IMR-90 (cell line): ENCODE results near the gene TSEN54. TPM values are rescaled to one million over a fixed set of nuclear protein-coding genes. Genes with fewer than 3 reads are reported as not detected.

Source experiments
- ATAC-seq: fragments of 200-7000 bp; cut with Tn5 transposase; 2 replicates; pipeline ENCODE4 v1.9.1; 2020; ENCODE audit warnings: low read depth, mild to moderate bottlenecking, moderate library complexity
- BruUV-seq: library from RNA; stranded (reverse); fragments of 400-500 nt; replicated peaks from 2 replicates; lab custom pipeline; 2021; lab: Mats Ljungman, UMichigan
- CTCF ChIA-PET: fragments of 300-600 bp; formaldehyde crosslinking; extraction: SDS; loops from one replicate; lab custom pipeline; 2021; ENCODE audit warnings: antibody characterized with exemption; lab: Yijun Ruan, JAX
- POLR2A ChIA-PET: fragments of 300-600 bp; sonication (Branson Sonifier 250); formaldehyde crosslinking; loops from one replicate; lab custom pipeline; 2022; ENCODE audit warnings: antibody characterized with exemption; ENCODE audit not compliant: unreplicated experiment; lab: Charles Lee
- DNase-seq: peaks from one replicate; pipeline ENCODE4 v3.0.0; 2013
- H2AFZ ChIP-seq: replicated peaks from 2 replicates; pipeline ENCODE3; 2013; ENCODE audit warnings: low read length, mild to moderate bottlenecking; ENCODE audit not compliant: poor library complexity
- H2AK5ac ChIP-seq: 2 replicates; pipeline ENCODE4 v1.6.1; 2013; ENCODE audit warnings: low read depth, low read length, inconsistent platforms
- H2AK9ac ChIP-seq: replicated peaks from 2 replicates; pipeline ENCODE3; 2013; ENCODE audit warnings: mild to moderate bottlenecking, low read depth, low read length, moderate library complexity; ENCODE audit not compliant: poor library complexity
- H2BK120ac ChIP-seq: 2 replicates; pipeline ENCODE4 v1.6.1; 2013; ENCODE audit warnings: low read depth, low read length, inconsistent platforms
- H2BK15ac ChIP-seq: 3 replicates; pipeline ENCODE4 v1.6.1; 2013; ENCODE audit warnings: low read depth, low read length, inconsistent platforms
- H2BK20ac ChIP-seq: 2 replicates; pipeline ENCODE4 v1.6.1; 2013; ENCODE audit warnings: low read depth, mild to moderate bottlenecking, inconsistent platforms, low read length, moderate library complexity
- H2BK5ac ChIP-seq: 2 replicates; pipeline ENCODE4 v1.6.1; 2013; ENCODE audit warnings: mild to moderate bottlenecking, low read depth, low read length, inconsistent platforms; ENCODE audit not compliant: poor library complexity, severe bottlenecking
- H3K14ac ChIP-seq: replicated peaks from 2 replicates; pipeline ENCODE4 v1.6.1; 2013; ENCODE audit warnings: low read depth, low read length, inconsistent platforms
- H3K18ac ChIP-seq: 2 replicates; pipeline ENCODE4 v1.6.1; 2013; ENCODE audit warnings: low read depth, low read length, control low read depth
- H3K23ac ChIP-seq: 2 replicates; pipeline ENCODE4 v1.6.1; 2013; ENCODE audit warnings: low read depth, low read length, inconsistent platforms
- H3K27ac ChIP-seq: 2 replicates; pipeline ENCODE4 v1.5.1; 2013; ENCODE audit warnings: mild to moderate bottlenecking, control low read depth, low read length; ENCODE audit not compliant: insufficient read depth
- H3K27me3 ChIP-seq: 2 replicates; pipeline ENCODE4 v1.6.1; 2013; ENCODE audit warnings: low read length; ENCODE audit not compliant: control insufficient read depth, insufficient read depth
- H3K36me3 ChIP-seq: 2 replicates; pipeline ENCODE4 v1.6.1; 2013; ENCODE audit warnings: low read length, mixed read lengths; ENCODE audit not compliant: control insufficient read depth, insufficient read depth
- H3K4ac ChIP-seq: 2 replicates; pipeline ENCODE4 v1.6.1; 2013; ENCODE audit warnings: low read depth, low read length, inconsistent platforms
- H3K4me1 ChIP-seq: 2 replicates; pipeline ENCODE4 v1.6.1; 2013; ENCODE audit warnings: low read length, mixed read lengths; ENCODE audit not compliant: control insufficient read depth, insufficient read depth
- H3K4me2 ChIP-seq: 2 replicates; pipeline ENCODE4 v1.6.1; 2013; ENCODE audit warnings: low read depth, mild to moderate bottlenecking, control low read depth, low read length, moderate library complexity
- H3K4me3 ChIP-seq: 2 replicates; pipeline ENCODE4 v1.5.1; 2013; ENCODE audit warnings: low read depth, mild to moderate bottlenecking, control low read depth, low read length, moderate library complexity; ENCODE audit not compliant: insufficient read depth
- H3K56ac ChIP-seq: 2 replicates; pipeline ENCODE4 v1.6.1; 2013; ENCODE audit warnings: low read length, inconsistent platforms; ENCODE audit not compliant: insufficient read depth; ENCODE audit errors: extremely low read depth
- H3K79me1 ChIP-seq, 2 experiments: 2 replicates each; pipeline ENCODE4 v1.6.1; 2013; ENCODE audit warnings: low read length in 2 of 2, inconsistent platforms in 1 of 2, low read depth in 1 of 2
- H3K9ac ChIP-seq: 2 replicates; pipeline ENCODE4 v1.6.1; 2013; ENCODE audit warnings: low read depth, low read length, control low read depth
- H3K9me1 ChIP-seq: 2 replicates; pipeline ENCODE4 v1.6.1; 2013; ENCODE audit warnings: low read length, inconsistent platforms; ENCODE audit not compliant: insufficient read depth
- H3K9me3 ChIP-seq: 2 replicates; pipeline ENCODE4 v1.6.1; 2013; ENCODE audit warnings: low read length; ENCODE audit not compliant: control insufficient read depth, insufficient read depth
- H4K20me1 ChIP-seq: 2 replicates; pipeline ENCODE4 v1.6.1; 2013; ENCODE audit warnings: low read length, inconsistent platforms; ENCODE audit not compliant: insufficient read depth
- H4K5ac ChIP-seq: 2 replicates; pipeline ENCODE4 v1.6.1; 2013; ENCODE audit warnings: mild to moderate bottlenecking, low read depth, low read length, control low read depth
- H4K8ac ChIP-seq, 2 experiments: 2 replicates each; pipeline ENCODE4 v1.6.1; 2013; ENCODE audit warnings: low read depth in 2 of 2, low read length in 2 of 2, control low read depth in 1 of 2, inconsistent platforms in 1 of 2
- H4K91ac ChIP-seq: 2 replicates; pipeline ENCODE4 v1.6.1; 2013; ENCODE audit warnings: low read depth, low read length, inconsistent platforms; ENCODE audit not compliant: insufficient read depth
- BHLHE40 ChIP-seq: fragments of 150-350 bp; IDR thresholded peaks from 2 replicates; pipeline ENCODE4 v1.6.1; 2016; ENCODE audit warnings: mild to moderate bottlenecking, low read depth, low read length
- CEBPB ChIP-seq: IDR thresholded peaks from 2 replicates; pipeline ENCODE4 v1.6.1; 2012; ENCODE audit warnings: low read depth, low read length, improper control_type of control experiment
- FOS ChIP-seq: fragments of 150-350 bp; IDR thresholded peaks from 2 replicates; pipeline ENCODE4 v1.6.1; 2016; ENCODE audit warnings: low read depth, low read length
- MAFK ChIP-seq: IDR thresholded peaks from 2 replicates; pipeline ENCODE4 v1.6.1; 2012; ENCODE audit warnings: low read depth, low read length, improper control_type of control experiment
- MAZ ChIP-seq: IDR thresholded peaks from 2 replicates; pipeline ENCODE4 v1.6.1; 2012; ENCODE audit warnings: low read depth, mild to moderate bottlenecking, low read length, improper control_type of control experiment, moderate library complexity, borderline replicate concordance
- MXI1 ChIP-seq: IDR thresholded peaks from 2 replicates; pipeline ENCODE4 v1.6.1; 2012; ENCODE audit warnings: low read depth, mild to moderate bottlenecking, low read length, moderate library complexity, borderline replicate concordance
- NFE2L2 ChIP-seq: fragments of 150-350 bp; IDR thresholded peaks from 2 replicates; pipeline ENCODE4 v1.6.1; 2016; ENCODE audit warnings: low read depth, mild to moderate bottlenecking, low read length
- POLR2A ChIP-seq: IDR thresholded peaks from 2 replicates; pipeline ENCODE4 v1.6.1; 2012; ENCODE audit warnings: mild to moderate bottlenecking, low read depth, low read length
- RCOR1 ChIP-seq: IDR thresholded peaks from 2 replicates; pipeline ENCODE4 v1.6.1; 2012; ENCODE audit warnings: mild to moderate bottlenecking, low read length, improper control_type of control experiment; ENCODE audit not compliant: insufficient replicate concordance
- RFX5 ChIP-seq: IDR thresholded peaks from 2 replicates; pipeline ENCODE4 v1.8.0; 2012; ENCODE audit warnings: low read depth, mild to moderate bottlenecking, low read length, moderate library complexity
- SMC3 ChIP-seq: fragments of 150-350 bp; IDR thresholded peaks from 2 replicates; pipeline ENCODE4 v1.6.1; 2016; ENCODE audit warnings: low read depth, mild to moderate bottlenecking, antibody characterized with exemption, low read length, moderate library complexity
- WGBS, 2 experiments: methylation state at CpG; one replicate each; pipeline versions ENCODE4 v1.1.5 to v1.1.7; 2013; ENCODE audit warnings: missing lambda C conversion rate in 2 of 2; ENCODE audit not compliant: insufficient read length in 1 of 2; ENCODE audit errors: extremely low coverage in 2 of 2; 5-methylcytosine and 5-hydroxymethylcytosine counted together
- dilution Hi-C: fragments of 300-500 bp; cut with HindIII; formaldehyde crosslinking; loops from one replicate; pipeline ENCODE4 v1.14.3; 2018; ENCODE audit warnings: low sequenced_read_pairs; ENCODE audit not compliant: unreplicated experiment
- in situ Hi-C: fragments of 300-500 bp; cut with MboI; formaldehyde crosslinking; loops from 3 replicates; pipeline ENCODE4 v1.14.3; 2019; ENCODE audit warnings: low sequenced_read_pairs, inconsistent platforms, mixed read lengths
- intact Hi-C: fragments of 100-400 bp; cut with micrococcal nuclease; formaldehyde crosslinking; loops from 2 replicates; pipeline ENCODE4 v1.10.0; 2022
- polyA plus RNA-seq, 3 experiments: library from polyadenylated mRNA; depleted of rRNA; stranded (reverse); fragments of >200 nt; gene quantifications; 2 replicates each; pipeline ENCODE4 v1.2.3, GENCODE V29; 2012; ENCODE audit warnings: low replicate concordance in 1 of 3
- total RNA-seq: library from RNA; depleted of rRNA; stranded (reverse); fragments of >200 nt; gene quantifications from 2 replicates; pipeline ENCODE4 v1.2.3, GENCODE V29; 2012
- TF ChIP-seq, protein P1 (sequence below): fragments of 150-350 bp; IDR thresholded peaks from 2 replicates; pipeline ENCODE4 v1.6.1; 2016; ENCODE audit warnings: low read depth, mild to moderate bottlenecking, low read length, moderate library complexity, borderline replicate concordance

TSEN54 gene
- total and polyA plus RNA-seq, 2 of the 4 experiments (the other 2 are of a cell fraction), result 7.2 to 14.9 TPM

DNA sequence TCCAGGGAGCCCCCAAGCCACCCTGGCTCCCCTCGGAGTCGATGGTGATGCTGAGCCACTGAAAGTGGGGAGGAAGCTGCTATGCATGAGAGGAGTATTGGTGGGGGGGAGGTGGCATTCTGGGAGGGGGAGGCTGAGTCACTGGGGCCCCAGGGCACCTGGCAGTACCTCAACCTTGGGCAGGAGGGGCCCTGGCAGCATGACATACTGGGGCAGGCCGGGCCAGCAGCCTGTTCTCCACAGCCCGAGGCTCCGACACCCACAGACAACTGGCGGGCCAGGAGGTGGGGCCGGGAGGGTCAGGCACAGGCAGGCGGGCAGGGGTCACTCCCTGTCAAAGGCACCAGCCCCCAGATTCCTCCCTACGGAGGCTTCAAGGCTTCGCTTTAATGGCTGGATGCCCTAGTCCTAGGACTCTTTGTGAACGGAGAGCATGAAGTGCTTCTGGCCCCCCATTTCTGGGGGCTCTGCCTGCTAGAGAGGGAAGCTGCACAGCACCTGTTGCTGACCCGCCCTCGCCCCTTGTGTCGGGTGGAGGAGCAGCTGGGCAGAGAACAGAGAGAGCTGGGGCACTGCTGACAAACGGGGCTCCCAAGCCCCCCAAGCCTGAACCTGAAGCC is 1.9 kb upstream of the TSEN54 start:
- H2AK5ac ChIP-seq, result peak overlapping the region; percentile 70
- no peak for ATAC-seq
- H3K27ac ChIP-seq, result peak overlapping the region; percentile 51; the same call in 1 of the 2 replicates
- H3K14ac ChIP-seq, result peak overlapping the region; percentile 67
- H3K9me1 ChIP-seq, result peaks cover 13% of the 10 kb centered on the region; the same call in 1 of the 2 replicates
- no peak overlapping the region for H2BK20ac ChIP-seq
- no peak overlapping the region for H2BK120ac ChIP-seq
- TF ChIP-seq SMC3, result no peak
- TF ChIP-seq MXI1, result no peak
- no peak for TF ChIP-seq MAFK
- no peak for TF ChIP-seq NFE2L2
- TF ChIP-seq, protein P1, sequence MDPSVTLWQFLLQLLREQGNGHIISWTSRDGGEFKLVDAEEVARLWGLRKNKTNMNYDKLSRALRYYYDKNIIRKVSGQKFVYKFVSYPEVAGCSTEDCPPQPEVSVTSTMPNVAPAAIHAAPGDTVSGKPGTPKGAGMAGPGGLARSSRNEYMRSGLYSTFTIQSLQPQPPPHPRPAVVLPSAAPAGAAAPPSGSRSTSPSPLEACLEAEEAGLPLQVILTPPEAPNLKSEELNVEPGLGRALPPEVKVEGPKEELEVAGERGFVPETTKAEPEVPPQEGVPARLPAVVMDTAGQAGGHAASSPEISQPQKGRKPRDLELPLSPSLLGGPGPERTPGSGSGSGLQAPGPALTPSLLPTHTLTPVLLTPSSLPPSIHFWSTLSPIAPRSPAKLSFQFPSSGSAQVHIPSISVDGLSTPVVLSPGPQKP, result no peak
- no peak for TF ChIP-seq MAZ
- TF ChIP-seq RFX5, result no peak
- no peak for TF ChIP-seq FOS
- TF ChIP-seq POLR2A, result no peak
- TF ChIP-seq BHLHE40, result no peak
- no peak for TF ChIP-seq CEBPB
- no peak for TF ChIP-seq RCOR1
- POLR2A ChIA-PET, result no interaction called here
- no peak overlapping the region for H4K91ac ChIP-seq
- peak overlapping the region; percentile 71 for H3K4ac ChIP-seq
- H3K4me1 ChIP-seq, result peaks cover 10% of the 10 kb centered on the region; the same call in 1 of the 2 replicates
- CTCF ChIA-PET, result no interaction called here
- H3K36me3 ChIP-seq, result peaks cover 11% of the 10 kb centered on the region; the same call in 1 of the 2 replicates
- peak overlapping the region; percentile 46 for H3K9ac ChIP-seq
- H2BK5ac ChIP-seq, result peak overlapping the region; percentile 65
- peak overlapping the region in 1 of 2 experiments; percentile 67; a peak in 1 of 4 replicates for H4K8ac ChIP-seq
- peak overlapping the region; percentile 82 for H3K4me3 ChIP-seq
- H2AFZ ChIP-seq, result peak overlapping the region; percentile 98
- H3K18ac ChIP-seq, result no peak overlapping the region
- in situ Hi-C loops (loop anchor here (5.0 kb wide), 1 partner anchor 87 kb away; no protein-coding TSS in a partner anchor), intact Hi-C loops (loop anchor here (10.0 kb wide), 1 partner anchor 240 kb away; the partner anchor contains the start of gene MIF4GD), dilution Hi-C loops (no loop called here)
- peak overlapping the region; percentile 33; the same call in 1 of the 2 replicates for H3K56ac ChIP-seq
- no peak overlapping the region for H4K5ac ChIP-seq
- peaks cover 35 to 68% of the 10 kb centered on the region in 2 experiments for H3K79me1 ChIP-seq
- no peak overlapping the region; the same call in 2 of the 3 replicates for H2BK15ac ChIP-seq
- no peak for DNase-seq
- H3K27me3 ChIP-seq, result no peaks in the 10 kb centered on the region
- H3K23ac ChIP-seq, result peak overlapping the region; percentile 82
- BruUV-seq, result no TSS peak
- peaks cover 30% of the 10 kb centered on the region for H4K20me1 ChIP-seq
- no peaks in the 10 kb centered on the region for H3K9me3 ChIP-seq
- peak overlapping the region; percentile 96 for H2AK9ac ChIP-seq
- 0% methylated on average over 1 of the region's 15 CpGs; no CpG with 5 or more reads in 1 of the 2 experiments for WGBS, 2 experiments
- H3K4me2 ChIP-seq, result peak overlapping the region; percentile 77
